ENCODE results near the gene AFF3. TPM values are rescaled to one million over a fixed set of nuclear protein-coding genes. Genes with fewer than 3 reads are reported as not detected.

Gene AFF3
- total RNA-seq, 6 experiments from 2014 or later, result 0.80 to 8.2 (median 6.8) TPM

DNA sequence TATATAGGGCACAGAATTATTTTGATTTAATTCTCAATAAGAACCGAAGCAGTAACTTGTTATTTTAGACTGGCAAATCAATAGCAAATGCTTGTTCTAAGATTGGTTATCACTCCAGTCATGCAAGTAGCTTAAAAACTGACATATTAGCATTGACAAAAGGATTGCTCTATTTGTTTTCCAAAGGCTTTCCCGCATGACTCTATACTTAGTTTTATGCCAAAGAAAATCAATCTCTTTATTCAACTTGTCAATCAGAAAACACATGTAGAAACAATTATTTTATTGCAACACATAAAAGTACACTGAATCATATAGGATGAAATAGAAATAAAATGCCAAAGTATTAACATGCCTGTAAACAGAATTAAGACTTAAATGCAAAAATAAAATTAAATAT is 108.4 kb downstream of the AFF3 start:
- TF ChIP-seq, protein P1, sequence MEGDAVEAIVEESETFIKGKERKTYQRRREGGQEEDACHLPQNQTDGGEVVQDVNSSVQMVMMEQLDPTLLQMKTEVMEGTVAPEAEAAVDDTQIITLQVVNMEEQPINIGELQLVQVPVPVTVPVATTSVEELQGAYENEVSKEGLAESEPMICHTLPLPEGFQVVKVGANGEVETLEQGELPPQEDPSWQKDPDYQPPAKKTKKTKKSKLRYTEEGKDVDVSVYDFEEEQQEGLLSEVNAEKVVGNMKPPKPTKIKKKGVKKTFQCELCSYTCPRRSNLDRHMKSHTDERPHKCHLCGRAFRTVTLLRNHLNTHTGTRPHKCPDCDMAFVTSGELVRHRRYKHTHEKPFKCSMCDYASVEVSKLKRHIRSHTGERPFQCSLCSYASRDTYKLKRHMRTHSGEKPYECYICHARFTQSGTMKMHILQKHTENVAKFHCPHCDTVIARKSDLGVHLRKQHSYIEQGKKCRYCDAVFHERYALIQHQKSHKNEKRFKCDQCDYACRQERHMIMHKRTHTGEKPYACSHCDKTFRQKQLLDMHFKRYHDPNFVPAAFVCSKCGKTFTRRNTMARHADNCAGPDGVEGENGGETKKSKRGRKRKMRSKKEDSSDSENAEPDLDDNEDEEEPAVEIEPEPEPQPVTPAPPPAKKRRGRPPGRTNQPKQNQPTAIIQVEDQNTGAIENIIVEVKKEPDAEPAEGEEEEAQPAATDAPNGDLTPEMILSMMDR (IDR thresholded peaks at IDR 0.05), result no peak
- H3K4me1 Mint-ChIP-seq (ENCODE audit: low read depth), result no peaks in the 10 kb centered on the region
- H3K27me3 Mint-ChIP-seq (ENCODE audit: insufficient read depth), result peaks cover 16% of the 10 kb centered on the region
- no peaks in the 10 kb centered on the region for H3K36me3 Mint-ChIP-seq (ENCODE audit: low read depth)
- H3K9me3 Mint-ChIP-seq, result no peaks in the 10 kb centered on the region
- no peak overlapping the region for H3K4me3 Mint-ChIP-seq
- no peak for DNase-seq
- no peak overlapping the region for H3K27ac Mint-ChIP-seq

DNA sequence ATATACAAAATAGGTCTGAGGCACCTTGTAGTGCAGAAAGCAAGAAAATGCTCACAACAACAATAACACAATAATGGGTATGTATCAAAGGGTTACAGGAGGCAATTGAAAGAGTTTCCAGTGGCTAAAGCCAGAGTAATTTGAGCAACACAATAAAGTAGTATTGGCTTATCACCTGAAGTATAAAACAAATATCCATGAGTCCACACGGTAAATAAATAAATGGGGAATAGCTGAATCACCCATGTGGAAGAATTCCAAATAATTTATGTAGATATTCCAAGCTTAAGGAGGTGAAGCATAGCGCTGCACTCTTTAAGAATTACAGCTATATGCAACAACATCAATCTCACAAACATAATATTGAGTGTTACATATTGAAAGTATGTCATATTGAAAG is 110.8 kb downstream of the AFF3 start:
- no peaks in the 10 kb centered on the region for H3K4me1 Mint-ChIP-seq (ENCODE audit: low read depth)

DNA sequence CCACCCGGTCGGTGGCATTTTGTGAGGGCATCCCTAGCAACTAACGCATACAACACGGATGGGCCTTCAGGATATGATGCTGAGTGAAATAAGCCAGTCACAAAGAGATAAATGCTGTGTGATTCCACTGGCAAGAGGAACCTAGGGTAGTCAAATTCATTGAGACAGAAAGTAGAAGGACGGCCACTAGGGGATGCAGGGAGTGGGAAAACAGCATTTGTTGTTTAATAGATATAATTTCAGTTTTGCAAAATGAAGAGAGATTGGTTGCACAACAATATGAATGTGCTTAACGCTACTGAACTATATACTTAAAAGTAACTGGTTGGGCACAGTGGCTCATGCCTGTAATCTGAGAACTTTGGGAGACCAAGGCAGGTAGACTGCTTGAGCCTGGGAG is 112.9 kb downstream of the AFF3 start:
- TF ChIP-seq, protein P1 (IDR thresholded peaks at IDR 0.05), result peak; percentile 40; the same call in 1 of the 2 replicates
- H3K27me3 Mint-ChIP-seq (ENCODE audit: insufficient read depth), result peaks cover 4% of the 10 kb centered on the region
- DNase-seq, result no peak
- H3K9me3 Mint-ChIP-seq, result no peaks in the 10 kb centered on the region; the same call in 1 of the 2 replicates
- no peaks in the 10 kb centered on the region for H3K36me3 Mint-ChIP-seq (ENCODE audit: low read depth)
- no peak overlapping the region for H3K4me3 Mint-ChIP-seq
- H3K4me1 Mint-ChIP-seq (ENCODE audit: low read depth), result no peaks in the 10 kb centered on the region
- no peak overlapping the region for H3K27ac Mint-ChIP-seq

More for the DNA sequence above, 110.8 kb downstream of the AFF3 start:
- no peaks in the 10 kb centered on the region for H3K9me3 Mint-ChIP-seq
- H3K27ac Mint-ChIP-seq, result no peak overlapping the region
- TF ChIP-seq, protein P1 (IDR thresholded peaks at IDR 0.05), result no peak
- H3K4me3 Mint-ChIP-seq, result no peak overlapping the region
- peaks cover 15% of the 10 kb centered on the region for H3K27me3 Mint-ChIP-seq (ENCODE audit: insufficient read depth)
- no peak for DNase-seq
- no peaks in the 10 kb centered on the region for H3K36me3 Mint-ChIP-seq (ENCODE audit: low read depth)

GRCh38 chr2:100021791-100022340 is 120.5 kb downstream of the AFF3 start:
- Mint-ChIP-seq H3K27ac (no peak overlapping the region), H3K9me3 (no peaks in the 10 kb centered on the region; the same call in 1 of the 2 replicates), H3K4me1 (ENCODE audit: low read depth) (no peaks in the 10 kb centered on the region), H3K36me3 (ENCODE audit: low read depth) (peaks cover 9% of the 10 kb centered on the region), H3K27me3 (ENCODE audit: insufficient read depth) (no peaks in the 10 kb centered on the region; the same call in none of the 2 replicates), H3K4me3 (no peak overlapping the region)
- TF ChIP-seq, protein P1 (IDR thresholded peaks at IDR 0.05), result no peak
- DNase-seq, result no peak

DNA sequence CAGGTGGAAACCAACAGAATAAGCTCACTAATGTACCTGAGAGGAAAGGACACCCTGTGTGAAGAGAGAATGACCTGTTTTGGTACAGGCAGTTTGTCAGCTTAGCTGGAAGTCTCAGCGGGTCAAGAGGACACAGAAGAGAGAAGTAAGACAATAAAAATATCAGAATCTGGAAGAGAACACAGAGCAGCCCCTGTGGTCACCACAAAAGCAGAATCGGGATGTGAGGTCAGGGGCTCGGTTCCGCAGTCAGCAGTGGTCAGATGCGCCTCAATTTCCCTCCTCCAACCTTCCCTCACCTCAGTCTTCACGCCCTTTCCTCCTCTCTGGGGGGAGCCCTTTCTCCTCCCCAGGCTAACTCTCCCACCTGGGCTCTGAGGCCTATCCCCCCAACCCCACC is 122.9 kb downstream of the AFF3 start:
- Mint-ChIP-seq H3K27me3 (ENCODE audit: insufficient read depth) (no peaks in the 10 kb centered on the region; the same call in none of the 2 replicates), H3K9me3 (no peaks in the 10 kb centered on the region), H3K4me3 (no peak overlapping the region), H3K4me1 (ENCODE audit: low read depth) (peaks cover 2% of the 10 kb centered on the region), H3K36me3 (ENCODE audit: low read depth) (peaks cover 9% of the 10 kb centered on the region), H3K27ac (no peak overlapping the region; the same call in 1 of the 2 replicates)
- TF ChIP-seq, protein P1 (IDR thresholded peaks at IDR 0.05), result no peak
- no peak for DNase-seq

All from HFFc6 (cell line).